ENCODE data around the gene ZFAND3. TPM values are rescaled to one million over a fixed set of nuclear protein-coding genes. Genes with fewer than 3 reads are reported as not detected.

The ZFAND3 gene
- total and polyA plus RNA-seq, 10 of the 15 experiments (the other 5 are each of a cell fraction or from before 2014, with no cell fraction given) = 0.90 to 34.4 (median 16.3) TPM

DNA sequence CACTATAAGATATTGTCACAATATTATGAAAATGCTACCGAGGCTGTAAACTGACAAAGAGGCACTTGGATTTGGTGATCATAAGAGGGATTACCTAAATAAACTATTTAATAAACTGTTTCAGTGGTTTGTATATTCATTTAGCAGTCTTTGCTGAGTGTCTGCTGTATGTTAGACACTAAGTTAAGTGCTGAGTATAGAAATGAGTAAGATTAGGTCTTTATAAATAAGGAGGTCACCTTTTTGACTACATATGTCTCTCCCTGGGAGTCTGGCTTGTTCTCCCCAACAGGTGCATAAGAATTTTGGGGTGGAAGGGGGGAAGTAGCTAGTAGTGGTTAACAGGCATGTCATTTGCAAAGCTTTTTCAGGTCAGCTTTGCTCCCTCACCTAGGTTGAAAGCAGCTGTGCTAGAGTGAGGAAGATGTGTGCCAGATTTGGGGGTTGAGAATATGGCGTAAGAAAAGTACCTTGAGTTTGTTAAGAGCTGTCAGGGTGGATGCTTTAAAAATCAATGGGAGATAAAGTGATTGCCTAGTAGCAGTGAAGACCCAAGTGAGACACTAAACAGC, 246.3 kb downstream of the ZFAND3 start:
- in situ Hi-C loops (cut with MboI) = no loop called here
- Histone ChIP-seq H4K20me1 (ENCODE audit: control insufficient read depth, insufficient read depth) (no peaks in the 10 kb centered on the region), H3K4me3 (no peak overlapping the region), H3K9ac (ENCODE audit: control insufficient read depth, insufficient read depth, low read length) (no peak overlapping the region), H3K79me2 (ENCODE audit: control insufficient read depth, insufficient read depth, low read length) (no peaks in the 10 kb centered on the region), H3K36me3 (ENCODE audit: control insufficient read depth in 2 of 2, insufficient read depth in 2 of 2, low read length in 1 of 2) (peaks cover 6 to 12% of the 10 kb centered on the region in 2 experiments; a peak in 3 of 4 replicates), H3K27ac (ENCODE audit: control insufficient read depth, insufficient read depth) (no peak overlapping the region), H3K27me3 (replicated peaks in 1 of 2; ENCODE audit: control insufficient read depth in 2 of 2, insufficient read depth in 2 of 2, low read length in 1 of 2) (no peaks in the 10 kb centered on the region), H3K4me1 (ENCODE audit: control insufficient read depth, insufficient read depth, low read length) (peaks cover 3% of the 10 kb centered on the region; the same call in 1 of the 2 replicates), H3K4me2 (ENCODE audit: control insufficient read depth, insufficient read depth) (peak overlapping the region; percentile 18), H2AFZ (ENCODE audit: control insufficient read depth, low read depth, low read length) (no peak overlapping the region), H3K9me3 (replicated peaks; ENCODE audit: control insufficient read depth, insufficient read depth, low read length) (no peaks in the 10 kb centered on the region)
- ChIA-PET SMC1A (ENCODE audit: uncharacterized antibody, unreplicated experiment) (interaction anchor here (0.8 to 1.4 kb wide), 5 partner anchors 9 to 32 kb away, joined by 3 to 7 read pairs (median 3); no protein-coding TSS in a partner anchor), CTCF (interaction anchor here (3.9 kb wide), 1 partner anchor 32 kb away, joined by 17 read pairs; no protein-coding TSS in a partner anchor), POLR2A (no interaction called here), RAD21 (ENCODE audit: unreplicated experiment) (no interaction called here)
- 50% methylated on average over 2 of the region's 2 CpGs for WGBS (ENCODE audit: insufficient coverage, insufficient replicate concordance, low lambda C conversion rate, missing lambda C conversion rate)
- ATAC-seq (no peak), FAIRE-seq (peak; percentile 80), DNase-seq (ENCODE audit: low read depth, low spot score) (no peak)
- intact Hi-C loops (cut with micrococcal nuclease; ENCODE audit: unreplicated experiment) = no loop called here
- TF ChIP-seq EP300 (IDR thresholded peaks at IDR 0.05; ENCODE audit: borderline replicate concordance in 1 of 2, control insufficient read depth in 1 of 2, low read depth in 2 of 2, low read length in 2 of 2) = no peak
- TF ChIP-seq, protein P1, sequence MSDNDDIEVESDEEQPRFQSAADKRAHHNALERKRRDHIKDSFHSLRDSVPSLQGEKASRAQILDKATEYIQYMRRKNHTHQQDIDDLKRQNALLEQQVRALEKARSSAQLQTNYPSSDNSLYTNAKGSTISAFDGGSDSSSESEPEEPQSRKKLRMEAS (IDR thresholded peaks at IDR 0.05; ENCODE audit: low read depth, low read length) = no peak
- no peak for TF ChIP-seq MEF2B (IDR thresholded peaks at IDR 0.05; ENCODE audit: partially characterized antibody, poor library complexity, severe bottlenecking)
- TF ChIP-seq MEF2A (IDR thresholded peaks at IDR 0.05; ENCODE audit: insufficient read depth, low read depth, low read length) = no peak
- TF ChIP-seq CHD4 (IDR thresholded peaks at IDR 0.05) = no peak
- TF ChIP-seq MXI1 (IDR thresholded peaks at IDR 0.05; ENCODE audit: low read depth, low read length) = no peak
- TF ChIP-seq MTA3 (IDR thresholded peaks at IDR 0.05; ENCODE audit: borderline replicate concordance, low read length) = 0 out of 2 replicates have a peak, but pooled peaks have one; percentile 50
- no peak for TF ChIP-seq BMI1 (IDR thresholded peaks at IDR 0.05; ENCODE audit: borderline replicate concordance)
- TF ChIP-seq POU2F2 (IDR thresholded peaks at IDR 0.05; ENCODE audit: borderline replicate concordance, low read depth, low read length) = no peak
- TF ChIP-seq JUNB (IDR thresholded peaks at IDR 0.05) = peak; percentile 53
- peak; percentile 14; the same call in 1 of the 2 replicates for TF ChIP-seq RUNX3 (IDR thresholded peaks at IDR 0.05; ENCODE audit: low read length)
- no peak for TF ChIP-seq DPF2 (IDR thresholded peaks at IDR 0.05)
- no peak for TF ChIP-seq TAF1 (IDR thresholded peaks at IDR 0.05; ENCODE audit: borderline replicate concordance, low read depth, low read length)
- no TSS peak for BruUV-seq (replicated peaks)
